ENCODE data around the gene TSEN54.

DNA sequence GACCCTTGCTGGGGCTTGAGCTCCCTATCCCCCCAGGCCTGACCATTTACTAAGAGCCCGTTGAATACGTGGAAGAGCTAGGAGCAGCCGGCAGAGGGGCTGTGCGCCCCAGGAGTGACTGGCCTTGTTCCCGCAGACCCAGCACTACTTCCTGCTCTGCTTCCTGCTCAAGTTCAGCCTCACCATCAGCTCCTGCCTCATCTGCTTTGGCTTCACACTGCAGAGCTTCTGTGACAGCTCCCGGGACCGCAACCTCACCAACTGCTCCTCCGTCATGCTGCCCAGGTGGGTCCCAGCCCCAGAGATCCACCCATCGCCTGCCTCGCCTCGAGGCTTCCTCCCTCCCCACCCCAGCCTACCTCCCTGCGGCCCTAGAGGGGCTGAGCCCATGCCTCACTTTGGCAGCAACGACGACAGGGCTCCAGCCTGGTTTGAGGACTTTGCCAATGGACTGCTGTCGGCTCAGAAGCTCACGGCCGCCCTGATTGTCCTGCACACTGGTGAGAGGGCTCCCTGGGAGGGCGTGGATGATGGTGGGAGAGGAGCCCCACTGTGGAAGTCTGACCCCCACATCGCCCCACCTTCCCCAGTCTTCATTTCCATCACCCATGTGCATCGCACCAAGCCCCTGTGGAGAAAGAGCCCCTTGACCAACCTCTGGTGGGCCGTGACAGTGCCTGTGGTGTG, 18.1 kb upstream of the TSEN54 start:
- TF ChIP-seq, protein P1, sequence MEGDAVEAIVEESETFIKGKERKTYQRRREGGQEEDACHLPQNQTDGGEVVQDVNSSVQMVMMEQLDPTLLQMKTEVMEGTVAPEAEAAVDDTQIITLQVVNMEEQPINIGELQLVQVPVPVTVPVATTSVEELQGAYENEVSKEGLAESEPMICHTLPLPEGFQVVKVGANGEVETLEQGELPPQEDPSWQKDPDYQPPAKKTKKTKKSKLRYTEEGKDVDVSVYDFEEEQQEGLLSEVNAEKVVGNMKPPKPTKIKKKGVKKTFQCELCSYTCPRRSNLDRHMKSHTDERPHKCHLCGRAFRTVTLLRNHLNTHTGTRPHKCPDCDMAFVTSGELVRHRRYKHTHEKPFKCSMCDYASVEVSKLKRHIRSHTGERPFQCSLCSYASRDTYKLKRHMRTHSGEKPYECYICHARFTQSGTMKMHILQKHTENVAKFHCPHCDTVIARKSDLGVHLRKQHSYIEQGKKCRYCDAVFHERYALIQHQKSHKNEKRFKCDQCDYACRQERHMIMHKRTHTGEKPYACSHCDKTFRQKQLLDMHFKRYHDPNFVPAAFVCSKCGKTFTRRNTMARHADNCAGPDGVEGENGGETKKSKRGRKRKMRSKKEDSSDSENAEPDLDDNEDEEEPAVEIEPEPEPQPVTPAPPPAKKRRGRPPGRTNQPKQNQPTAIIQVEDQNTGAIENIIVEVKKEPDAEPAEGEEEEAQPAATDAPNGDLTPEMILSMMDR (IDR thresholded peaks at IDR 0.05): no peak
- no peak for TF ChIP-seq POLR2A (IDR thresholded peaks at IDR 0.05)
